Measurements from ENCODE around the gene MAP4K5.

The MAP4K5 gene

GRCh38 chr14:50475460-50475859 lies 56.9 kb downstream of the MAP4K5 start:
- no peak for DNase-seq

- no peak for DNase-seq
These were observed 60.4 kb downstream of the MAP4K5 start for GRCh38 chr14:50471838-50472465.

- DNase-seq, result no peak
These were observed 62.4 kb downstream of the MAP4K5 start for GRCh38 chr14:50469982-50470381.

DNA sequence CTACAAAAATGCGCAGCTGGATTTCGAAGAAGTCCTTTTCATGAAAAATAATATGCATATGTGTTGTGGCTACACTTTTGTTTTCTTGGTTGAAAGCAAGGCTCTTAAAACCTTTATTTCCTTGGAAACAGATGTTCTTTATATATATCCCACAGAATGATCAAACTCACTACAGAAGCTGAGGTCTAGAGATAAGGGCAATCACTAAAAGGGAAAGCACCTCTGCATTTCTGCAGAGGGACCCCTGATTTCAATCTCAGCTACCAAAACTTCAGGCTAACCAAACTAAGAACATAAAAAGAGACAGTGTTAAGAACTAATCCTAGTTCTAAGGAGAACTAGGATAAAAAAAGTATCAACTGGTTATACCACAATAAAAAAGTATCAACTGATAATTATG lies 70.3 kb downstream of the MAP4K5 start:
- no peak for DNase-seq

- DNase-seq, result no peak
These were observed 78.5 kb downstream of the MAP4K5 start for GRCh38 chr14:50453869-50454268.

DNA sequence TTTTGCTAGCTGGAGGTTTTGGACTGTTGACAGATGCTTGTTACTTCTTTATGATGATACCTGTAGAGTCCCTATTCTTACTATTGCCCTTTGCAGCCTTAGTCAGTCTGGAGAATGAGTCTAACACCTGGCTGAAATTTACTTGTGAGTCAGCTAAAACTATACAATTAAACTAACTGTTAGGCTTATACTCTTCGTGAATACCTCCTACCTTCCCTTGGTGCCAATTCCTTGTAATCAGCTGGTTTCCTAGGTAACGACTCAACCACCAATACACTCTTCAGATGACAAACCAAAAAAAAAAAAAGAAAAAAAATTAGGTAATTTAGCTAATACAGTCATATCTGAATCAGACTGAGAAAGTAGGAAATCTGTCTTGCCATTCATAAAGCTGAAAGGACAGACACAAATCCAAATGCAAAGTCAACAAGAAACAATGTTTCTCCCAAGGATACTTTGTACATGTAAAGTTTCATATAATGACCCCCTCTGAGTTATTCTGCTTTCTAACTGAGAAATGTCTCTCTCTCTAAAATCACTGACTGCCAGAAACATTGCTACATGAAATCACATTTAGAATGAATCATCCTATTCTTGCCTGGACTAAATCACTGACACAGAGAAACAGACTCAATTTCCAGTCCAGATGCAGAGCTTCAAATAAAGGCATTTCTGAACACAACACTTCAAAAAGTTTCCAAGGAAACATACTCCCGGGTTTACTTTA lies 79.2 kb downstream of the MAP4K5 start:
- DNase-seq, result peak; percentile 0

GRCh38 chr14:50452296-50452695 lies 80.1 kb downstream of the MAP4K5 start:
- DNase-seq, result no peak

DNA sequence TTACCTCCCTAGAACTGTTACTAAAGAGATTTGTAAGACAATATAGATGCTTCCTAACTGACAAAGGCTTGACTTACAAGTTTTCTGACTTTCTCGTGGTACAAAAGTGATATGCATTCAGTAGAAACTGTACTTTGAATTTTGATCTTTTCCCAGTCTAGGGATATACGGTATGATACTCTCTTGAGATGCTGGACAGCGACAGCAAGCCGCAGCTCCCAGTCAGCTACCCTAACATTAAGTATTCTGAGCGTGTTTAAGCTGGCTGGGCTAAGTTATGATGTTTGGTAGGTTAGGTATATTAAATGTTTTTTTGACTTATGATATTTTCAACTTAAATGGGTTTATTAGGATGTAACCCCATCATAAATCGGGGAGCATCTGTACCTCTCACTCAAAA lies 80.5 kb downstream of the MAP4K5 start:
- no peak for DNase-seq

- no peak for DNase-seq
These were observed 84.9 kb downstream of the MAP4K5 start for GRCh38 chr14:50447461-50447860.

GRCh38 chr14:50434528-50434927 lies 97.8 kb downstream of the MAP4K5 start:
- no peak for DNase-seq

GRCh38 chr14:50432131-50432530 lies 100.2 kb downstream of the MAP4K5 start:
- DNase-seq, result no peak

- no peak for DNase-seq
These were observed 106.6 kb downstream of the MAP4K5 start for GRCh38 chr14:50425816-50426215.

- DNase-seq, result no peak
These were observed 107.3 kb downstream of the MAP4K5 start for GRCh38 chr14:50425105-50425504.

DNA sequence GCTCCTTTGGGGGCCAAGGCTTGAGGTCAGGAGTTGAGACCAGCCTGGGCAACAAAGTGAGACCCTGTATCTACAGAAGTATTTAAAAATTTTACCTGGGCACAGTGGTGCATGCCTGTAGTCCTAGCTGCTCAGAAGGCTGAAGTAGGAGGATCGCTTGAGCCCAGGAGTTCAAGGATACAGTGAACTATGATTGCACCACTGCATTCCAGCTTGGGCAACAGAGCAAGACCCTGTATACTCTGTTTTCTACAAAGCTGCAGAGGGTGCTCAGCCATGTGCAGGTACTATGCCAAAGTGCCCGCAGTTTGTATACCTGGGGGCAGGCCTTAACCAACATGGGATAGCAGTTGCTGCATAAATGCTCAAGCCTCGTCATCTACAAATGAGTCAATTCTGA lies 108.8 kb downstream of the MAP4K5 start:
- DNase-seq, result no peak

- no peak for DNase-seq
These were observed 110.9 kb downstream of the MAP4K5 start for GRCh38 chr14:50421499-50421898.

GRCh38 chr14:50417853-50418252 lies 114.5 kb downstream of the MAP4K5 start:
- peak; percentile 16 for DNase-seq

DNA sequence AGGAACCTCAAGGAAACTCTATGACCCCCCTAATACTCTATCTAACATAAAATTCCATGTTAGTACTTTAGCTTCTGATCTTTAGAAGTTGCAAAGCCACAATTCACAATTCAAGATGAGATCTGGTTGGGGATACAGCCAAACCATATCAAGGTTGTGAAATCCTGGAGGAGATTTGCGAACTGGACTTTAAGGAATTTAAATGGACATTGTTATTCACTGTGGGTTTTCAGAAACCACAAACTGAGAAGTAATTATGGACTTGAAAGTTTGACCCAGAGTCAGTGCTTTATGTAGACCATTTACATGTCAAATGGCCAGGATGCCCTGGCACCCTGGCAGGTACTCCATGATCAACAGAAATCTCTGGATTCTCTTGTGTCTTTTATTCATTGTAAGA lies 121.4 kb downstream of the MAP4K5 start:
- no peak for DNase-seq

- DNase-seq, result no peak
These were observed 122.3 kb downstream of the MAP4K5 start for GRCh38 chr14:50410071-50410470.

DNA sequence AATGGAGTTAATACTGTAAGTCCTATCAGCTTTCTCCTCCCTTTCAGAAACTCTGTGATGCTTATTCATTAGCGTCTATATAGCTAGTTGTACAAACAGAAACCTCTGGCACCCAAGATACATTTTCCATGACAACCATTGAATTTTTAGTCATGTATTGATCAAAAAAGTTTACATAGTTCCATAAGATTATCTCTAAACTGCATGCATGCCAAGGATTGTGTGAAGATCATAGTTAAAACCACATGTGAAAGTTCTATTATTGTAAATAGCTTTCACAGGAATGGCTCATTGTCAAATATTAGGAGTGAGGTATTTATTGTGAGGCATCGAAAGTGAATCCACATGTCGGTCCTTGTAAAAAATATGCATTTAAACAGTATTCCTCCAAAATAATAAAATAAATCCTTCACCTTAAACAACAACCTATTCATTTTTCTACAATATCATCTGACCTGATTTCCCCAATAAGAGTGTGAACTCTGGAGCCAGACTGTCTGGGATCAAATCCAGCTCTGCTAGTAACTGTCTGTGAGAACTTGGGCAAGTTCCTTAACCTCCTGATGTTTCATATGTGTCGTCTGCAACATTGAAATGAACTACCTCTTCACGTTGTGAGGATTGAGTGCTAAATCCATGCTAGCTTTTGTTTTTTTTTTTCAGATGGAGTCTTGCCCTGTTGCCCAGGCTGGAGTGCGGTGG lies 125.1 kb downstream of the MAP4K5 start:
- no peak for DNase-seq

- no peak for DNase-seq
These were observed 128.9 kb downstream of the MAP4K5 start for GRCh38 chr14:50403419-50403818.

GRCh38 chr14:50402965-50403364 lies 129.4 kb downstream of the MAP4K5 start:
- DNase-seq, result no peak

GRCh38 chr14:50400461-50400860 lies 131.9 kb downstream of the MAP4K5 start:
- DNase-seq, result no peak

GRCh38 chr14:50399251-50400032 lies 132.9 kb downstream of the MAP4K5 start:
- DNase-seq, result no peak
